GM21515 (cell line): ENCODE results near the gene COL28A1.
"Not testable (repeated sequence)": the region's sequence is repeated elsewhere in the genome, so short reads cannot be mapped to it uniquely, and the experiment has no call there.

Source experiments
- ATAC-seq: cut with Tn5 transposase; IDR thresholded peaks from one replicate; pipeline ENCODE4 v1.9.1; 2021; ENCODE audit not compliant: unreplicated experiment

Gene COL28A1

GRCh38 chr7:7562736-7563135 is 27.1 kb upstream of the COL28A1 start:
- ATAC-seq: no peak

GRCh38 chr7:7561591-7561990 is 25.9 kb upstream of the COL28A1 start:
- not testable (repeated sequence) for ATAC-seq

- no peak for ATAC-seq
Measured at GRCh38 chr7:7557252-7557651, 21.6 kb upstream of the COL28A1 start.

DNA sequence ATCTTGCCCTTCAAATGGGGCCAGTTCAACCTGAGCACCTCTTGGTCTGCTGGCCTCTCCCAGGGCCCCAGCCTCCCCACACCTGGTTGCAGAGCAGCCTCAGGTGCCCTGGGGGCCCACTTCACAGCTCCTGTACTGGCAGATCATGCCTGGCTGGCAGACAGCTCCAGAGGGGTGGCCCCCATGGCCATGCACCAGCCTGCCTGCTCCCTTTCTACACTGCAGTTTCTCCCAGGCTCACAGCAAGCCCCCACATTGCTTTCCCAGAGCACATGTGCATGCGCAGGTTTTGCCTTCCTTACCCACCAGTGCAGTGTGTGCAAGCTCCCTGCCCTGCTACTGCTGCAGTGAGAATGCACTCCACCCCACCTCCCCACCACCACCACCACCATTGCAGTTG is 21.2 kb upstream of the COL28A1 start:
- no peak for ATAC-seq

- no peak for ATAC-seq
Measured at GRCh38 chr7:7554649-7555575, 19.2 kb upstream of the COL28A1 start.

GRCh38 chr7:7554021-7554432 is 18.4 kb upstream of the COL28A1 start:
- no peak for ATAC-seq

DNA sequence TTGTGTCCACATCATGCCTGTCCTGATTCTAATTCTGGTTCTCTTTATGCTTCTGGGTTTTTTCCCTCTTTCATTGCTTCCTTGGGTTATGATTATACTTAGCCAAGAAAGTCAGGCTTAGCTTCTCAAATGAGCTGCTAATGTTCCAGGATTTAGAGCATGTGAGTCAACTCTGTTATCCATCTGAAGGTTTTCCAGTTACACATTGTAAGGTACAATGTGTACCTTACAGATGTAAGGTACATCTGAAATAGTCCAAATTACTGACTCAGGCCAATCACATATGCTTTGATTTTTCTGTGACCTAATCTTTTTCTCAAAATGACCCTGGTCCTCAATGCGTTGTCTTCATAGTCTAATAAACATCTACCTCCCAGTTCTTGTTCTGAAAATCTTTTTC is 17.7 kb upstream of the COL28A1 start:
- no peak for ATAC-seq

DNA sequence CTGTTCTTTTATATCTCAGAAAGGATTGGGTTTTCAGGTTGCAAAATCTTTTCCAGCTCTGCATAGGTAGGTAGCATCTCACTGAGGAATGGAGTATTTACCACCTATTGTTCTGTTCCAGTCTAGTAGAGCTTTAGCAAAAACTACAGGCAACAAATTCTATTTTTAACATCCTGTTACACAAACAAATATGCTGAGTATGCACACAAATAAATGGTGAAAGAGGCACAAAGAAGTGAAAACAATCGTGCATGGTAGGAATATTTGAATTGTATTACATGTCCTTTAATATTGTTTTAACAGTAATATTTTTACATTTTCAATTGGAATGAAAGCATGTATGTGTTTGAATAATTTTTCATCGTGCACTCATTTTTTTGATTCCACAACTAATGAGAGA is 16.5 kb upstream of the COL28A1 start:
- no peak for ATAC-seq

DNA sequence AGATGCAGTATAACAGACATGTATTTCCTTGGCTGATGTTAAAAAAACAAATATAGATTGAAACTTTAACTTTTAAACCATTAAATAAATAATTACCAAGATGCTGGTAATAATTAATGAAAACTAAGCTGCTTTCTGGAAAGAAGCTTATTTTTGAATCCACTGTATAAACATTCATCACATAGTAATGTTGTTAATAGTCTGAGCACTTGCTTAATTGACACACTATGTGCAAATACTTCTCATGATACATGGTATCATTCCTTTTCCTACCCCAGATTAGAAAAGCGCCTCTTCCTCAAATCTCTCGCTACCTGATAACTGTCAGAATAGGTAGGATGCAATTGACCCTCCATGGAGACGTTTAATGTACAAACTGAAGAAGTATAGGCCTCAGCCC is 15.0 kb upstream of the COL28A1 start:
- ATAC-seq: no peak

- no peak for ATAC-seq
Measured at GRCh38 chr7:7548407-7548806, 12.7 kb upstream of the COL28A1 start.

- no peak for ATAC-seq
Measured at GRCh38 chr7:7542251-7542835, 6.7 kb upstream of the COL28A1 start.

DNA sequence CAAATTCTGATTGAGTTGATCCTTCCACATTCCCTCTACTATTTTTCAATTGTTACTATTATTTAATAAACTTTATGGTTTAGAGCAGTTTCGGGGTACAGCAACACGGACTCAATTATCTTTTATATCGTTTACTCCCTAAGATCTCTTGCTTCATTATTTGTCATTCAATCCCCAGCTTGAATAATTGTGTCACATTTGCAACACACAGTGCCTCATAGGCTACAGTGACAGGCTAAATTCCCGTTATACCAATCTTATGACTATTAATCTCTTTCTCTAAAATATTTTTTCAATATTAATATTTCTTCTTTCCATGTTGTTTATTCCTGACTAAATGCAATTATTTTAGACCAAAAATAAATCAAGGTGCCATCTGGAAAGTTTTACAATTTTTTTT is 4.0 kb upstream of the COL28A1 start:
- no peak for ATAC-seq

DNA sequence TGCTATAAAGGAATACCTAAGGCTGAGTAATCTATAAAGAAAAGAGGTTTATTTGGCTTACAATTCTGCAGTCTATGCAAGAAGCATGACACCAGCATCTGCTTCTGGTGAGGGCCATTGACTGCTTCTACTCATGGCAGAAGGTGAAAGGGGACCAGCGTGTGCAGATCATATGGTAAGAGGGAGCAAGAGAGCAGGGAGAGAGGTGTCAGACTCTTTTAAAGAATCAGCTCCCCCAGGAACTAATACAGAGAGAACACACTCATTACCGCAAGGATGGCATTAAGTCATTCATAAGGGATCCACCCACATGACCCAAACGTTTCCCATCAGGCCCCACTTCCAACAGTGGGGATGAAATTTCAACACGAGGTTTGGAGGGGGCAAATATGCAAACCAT is 3.5 kb upstream of the COL28A1 start:
- ATAC-seq: no peak

DNA sequence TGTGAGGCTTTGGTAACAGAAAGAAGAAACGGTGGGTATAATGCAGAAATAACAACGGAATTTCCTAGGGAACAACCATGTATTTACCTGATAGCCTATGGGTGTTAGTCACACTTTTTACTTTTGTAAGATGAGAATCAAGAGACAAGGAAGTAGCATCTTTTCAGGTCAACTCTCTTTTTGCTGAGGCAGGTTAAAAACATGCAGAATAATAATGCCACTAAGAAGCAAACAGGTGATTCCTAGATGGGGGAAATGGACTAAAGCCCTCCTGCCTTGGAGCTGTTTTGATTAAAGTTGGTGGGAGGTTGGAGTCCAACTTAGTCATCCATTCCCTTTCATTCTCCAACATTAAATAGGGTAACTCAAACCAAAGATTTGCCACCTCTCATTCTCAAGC is 2.0 kb upstream of the COL28A1 start:
- no peak for ATAC-seq

- no peak for ATAC-seq
Measured at GRCh38 chr7:7536396-7537019, 835 bp upstream of the COL28A1 start.

DNA sequence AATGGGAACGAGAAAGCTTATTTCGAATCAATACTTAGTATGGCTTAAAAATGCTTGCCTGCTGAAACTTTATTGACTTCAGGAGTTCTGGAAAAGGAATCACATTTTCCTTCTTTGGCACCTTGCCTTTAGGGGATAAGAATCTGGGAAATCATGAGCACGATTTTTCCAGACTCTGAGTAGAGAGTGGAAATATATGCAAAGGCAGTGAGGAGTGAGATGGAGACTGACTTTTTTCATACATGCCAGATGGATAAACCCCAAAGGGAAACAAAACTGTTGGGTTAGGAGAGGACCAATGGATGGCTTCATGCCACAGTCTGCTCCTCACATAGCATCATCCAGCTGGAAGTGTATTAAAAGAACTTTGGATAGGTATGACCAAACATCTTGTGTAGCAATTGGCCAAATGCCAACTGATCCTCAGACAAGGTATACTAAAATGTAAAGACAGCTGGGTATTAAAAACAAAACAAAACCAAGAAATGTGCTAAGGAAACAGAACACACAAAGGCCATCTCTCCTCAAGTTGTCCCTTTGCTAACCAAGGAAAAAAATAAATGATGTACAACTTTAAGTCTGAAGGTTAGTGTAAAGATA is 1.7 kb downstream of the COL28A1 start:
- ATAC-seq: no peak

DNA sequence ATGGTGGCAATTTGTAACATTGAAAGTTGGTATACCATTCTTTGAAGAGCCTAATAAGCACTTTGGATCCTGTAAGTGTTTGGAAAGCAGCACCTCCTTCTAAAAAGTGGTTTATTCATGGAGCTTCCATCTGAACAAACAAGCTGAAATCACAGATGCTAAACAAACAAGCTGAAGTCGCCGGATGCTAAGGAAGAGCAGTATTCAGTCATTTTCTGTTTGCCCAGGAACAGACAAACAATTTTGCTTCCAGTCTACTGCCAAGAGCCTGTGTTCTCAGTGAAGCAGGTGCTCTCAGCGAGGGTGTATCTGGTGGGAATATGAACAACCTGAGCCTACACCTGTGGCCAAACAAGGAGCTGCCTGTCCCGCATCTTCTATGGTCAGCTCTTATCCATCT is 6.3 kb downstream of the COL28A1 start:
- ATAC-seq: no peak

DNA sequence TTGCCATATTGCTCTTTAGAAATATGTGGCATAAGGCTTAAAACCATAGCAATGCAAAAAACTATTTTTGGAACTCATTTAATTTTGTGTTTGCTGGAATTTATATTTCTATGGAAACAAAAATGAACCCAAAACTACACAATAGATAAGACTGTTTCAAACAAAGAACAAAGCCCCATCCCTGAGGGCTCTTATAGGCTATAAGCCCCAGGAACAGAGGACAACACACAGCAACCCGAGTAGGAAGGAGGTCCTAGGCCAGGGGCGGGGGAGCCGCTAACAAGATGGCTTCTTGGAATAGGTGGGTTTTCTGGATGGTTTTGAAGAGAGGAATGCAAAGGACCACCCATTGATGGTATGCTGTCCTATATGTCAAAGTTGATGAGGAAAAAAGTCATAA is 8.6 kb downstream of the COL28A1 start:
- ATAC-seq: no peak

DNA sequence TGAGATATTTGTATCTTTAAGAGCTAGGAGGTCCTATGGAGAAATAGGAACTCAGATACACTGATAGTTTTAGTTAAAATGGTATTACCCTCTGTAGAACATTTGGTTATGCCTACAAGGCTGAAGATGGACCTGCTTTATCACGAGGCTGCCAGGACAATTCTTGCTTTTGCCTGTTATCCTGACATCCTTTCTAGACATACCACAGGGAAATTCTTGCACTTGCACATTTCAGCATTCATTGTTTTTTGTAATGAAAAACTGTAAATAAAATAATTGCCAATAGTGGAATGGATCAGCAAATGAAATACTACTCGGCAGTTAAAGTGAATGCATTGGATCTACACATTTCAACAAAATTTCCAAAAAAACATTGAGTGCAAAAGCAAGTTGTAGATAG is 9.7 kb downstream of the COL28A1 start:
- no peak for ATAC-seq

DNA sequence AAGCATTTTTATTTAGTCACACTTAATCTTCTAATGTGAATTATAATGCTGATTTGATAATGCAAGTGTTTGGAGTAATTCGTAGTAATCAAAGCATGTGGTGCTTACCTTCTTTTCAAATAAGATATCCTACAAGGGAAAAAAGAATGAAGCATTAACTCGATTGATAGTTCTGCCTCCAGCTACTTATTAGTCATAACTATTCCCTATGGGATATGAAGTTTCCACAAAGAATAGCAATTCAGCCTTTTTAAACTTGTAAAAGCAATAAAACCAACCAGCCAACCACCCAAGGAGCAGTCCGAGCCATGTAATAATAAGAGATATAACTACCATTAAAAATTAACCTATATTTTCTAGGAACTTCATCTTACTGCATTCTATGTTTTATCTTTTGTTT is 11.6 kb downstream of the COL28A1 start:
- ATAC-seq: no peak

DNA sequence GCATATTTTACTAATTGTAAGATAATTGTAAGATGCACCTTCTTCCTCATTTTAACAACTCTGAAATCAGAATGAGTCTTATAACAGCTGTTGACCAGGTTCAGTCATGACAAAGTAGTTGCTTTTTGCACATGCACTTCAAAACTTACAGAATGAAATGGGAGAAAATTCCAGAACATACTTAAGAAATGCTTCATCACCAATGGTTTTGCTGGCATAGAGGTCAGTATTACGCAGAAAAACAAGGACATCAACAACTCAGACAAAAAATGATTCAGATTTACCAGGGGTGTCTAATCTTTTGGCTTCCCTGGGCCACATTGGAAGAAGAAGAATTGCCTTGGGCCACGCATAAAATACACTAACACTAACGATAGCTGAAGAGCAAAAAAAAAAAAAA is 13.3 kb downstream of the COL28A1 start:
- ATAC-seq: no peak

DNA sequence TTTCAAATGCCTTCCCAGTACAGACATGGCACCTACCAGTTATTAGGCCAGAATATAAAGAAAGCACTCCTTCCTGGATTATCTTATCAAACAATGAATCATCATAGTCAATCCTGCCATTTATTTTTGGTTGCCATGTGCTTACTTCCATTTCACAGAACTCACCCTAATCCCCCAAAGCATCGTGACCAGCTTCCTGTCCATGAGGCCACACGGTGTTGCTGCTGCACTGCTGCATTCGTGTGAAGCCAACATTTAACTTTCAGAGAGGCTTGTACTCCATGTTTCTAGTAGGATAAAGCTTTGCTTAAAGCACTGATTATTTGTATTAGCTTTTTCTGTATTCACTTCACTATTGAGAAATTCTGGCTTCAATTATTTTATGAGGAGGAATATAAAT is 14.4 kb downstream of the COL28A1 start:
- no peak for ATAC-seq
